ENCODE measurements around the gene SNRK.

DNA sequence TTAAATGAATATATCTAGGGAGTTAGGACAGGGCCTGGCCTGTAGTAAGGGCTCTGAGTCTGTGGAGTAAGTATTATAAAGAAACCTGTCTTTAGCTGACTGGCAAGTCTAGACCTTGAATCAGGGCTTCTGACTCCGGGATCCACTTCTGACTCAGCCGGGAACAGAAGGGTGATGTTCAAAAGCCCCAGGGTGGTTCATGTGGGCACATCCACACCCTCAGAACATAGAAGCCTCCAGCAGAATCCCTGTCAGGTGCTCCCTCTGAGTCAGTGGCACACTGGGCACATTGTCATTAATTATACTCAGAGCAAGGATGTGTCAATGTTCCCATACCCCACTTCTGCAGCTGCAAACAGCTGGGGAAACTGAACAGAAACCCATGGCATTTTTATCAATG is 26.7 kb upstream of the SNRK start:
- TF ChIP-seq, protein P1, sequence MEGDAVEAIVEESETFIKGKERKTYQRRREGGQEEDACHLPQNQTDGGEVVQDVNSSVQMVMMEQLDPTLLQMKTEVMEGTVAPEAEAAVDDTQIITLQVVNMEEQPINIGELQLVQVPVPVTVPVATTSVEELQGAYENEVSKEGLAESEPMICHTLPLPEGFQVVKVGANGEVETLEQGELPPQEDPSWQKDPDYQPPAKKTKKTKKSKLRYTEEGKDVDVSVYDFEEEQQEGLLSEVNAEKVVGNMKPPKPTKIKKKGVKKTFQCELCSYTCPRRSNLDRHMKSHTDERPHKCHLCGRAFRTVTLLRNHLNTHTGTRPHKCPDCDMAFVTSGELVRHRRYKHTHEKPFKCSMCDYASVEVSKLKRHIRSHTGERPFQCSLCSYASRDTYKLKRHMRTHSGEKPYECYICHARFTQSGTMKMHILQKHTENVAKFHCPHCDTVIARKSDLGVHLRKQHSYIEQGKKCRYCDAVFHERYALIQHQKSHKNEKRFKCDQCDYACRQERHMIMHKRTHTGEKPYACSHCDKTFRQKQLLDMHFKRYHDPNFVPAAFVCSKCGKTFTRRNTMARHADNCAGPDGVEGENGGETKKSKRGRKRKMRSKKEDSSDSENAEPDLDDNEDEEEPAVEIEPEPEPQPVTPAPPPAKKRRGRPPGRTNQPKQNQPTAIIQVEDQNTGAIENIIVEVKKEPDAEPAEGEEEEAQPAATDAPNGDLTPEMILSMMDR (IDR thresholded peaks at IDR 0.05), result no peak
- TF ChIP-seq EZH2phosphoT487 (IDR thresholded peaks at IDR 0.05), result no peak

Data from neural progenitor cell (in vitro differentiated cells).